ENCODE results near the gene SMIM24.

DNA sequence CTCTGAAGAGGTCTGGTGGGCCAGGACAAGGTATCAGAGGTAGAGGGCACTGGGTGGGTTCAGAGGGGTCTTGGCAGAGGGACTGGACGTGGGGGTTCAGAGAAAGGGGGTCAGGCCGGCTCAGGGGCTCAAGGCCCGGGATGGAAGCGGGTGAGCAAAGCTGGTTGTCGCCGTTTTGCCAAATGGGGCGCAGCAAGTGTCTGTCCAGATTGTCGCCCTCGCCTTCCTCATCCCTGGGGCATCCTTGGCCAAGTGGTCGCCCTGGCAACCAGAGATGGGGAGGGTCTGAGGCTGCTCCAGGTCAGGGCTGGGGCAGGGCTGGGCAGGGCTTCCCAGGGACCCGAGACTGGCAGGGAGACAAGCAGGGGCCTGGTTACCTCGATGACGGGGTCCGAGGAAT, 13.3 kb upstream of the SMIM24 start:
- TF ChIP-seq EZH2 (IDR thresholded peaks at IDR 0.05; ENCODE audit: borderline replicate concordance, insufficient read depth, low read length, poor library complexity, severe bottlenecking): no peak
- TF ChIP-seq, protein P1, sequence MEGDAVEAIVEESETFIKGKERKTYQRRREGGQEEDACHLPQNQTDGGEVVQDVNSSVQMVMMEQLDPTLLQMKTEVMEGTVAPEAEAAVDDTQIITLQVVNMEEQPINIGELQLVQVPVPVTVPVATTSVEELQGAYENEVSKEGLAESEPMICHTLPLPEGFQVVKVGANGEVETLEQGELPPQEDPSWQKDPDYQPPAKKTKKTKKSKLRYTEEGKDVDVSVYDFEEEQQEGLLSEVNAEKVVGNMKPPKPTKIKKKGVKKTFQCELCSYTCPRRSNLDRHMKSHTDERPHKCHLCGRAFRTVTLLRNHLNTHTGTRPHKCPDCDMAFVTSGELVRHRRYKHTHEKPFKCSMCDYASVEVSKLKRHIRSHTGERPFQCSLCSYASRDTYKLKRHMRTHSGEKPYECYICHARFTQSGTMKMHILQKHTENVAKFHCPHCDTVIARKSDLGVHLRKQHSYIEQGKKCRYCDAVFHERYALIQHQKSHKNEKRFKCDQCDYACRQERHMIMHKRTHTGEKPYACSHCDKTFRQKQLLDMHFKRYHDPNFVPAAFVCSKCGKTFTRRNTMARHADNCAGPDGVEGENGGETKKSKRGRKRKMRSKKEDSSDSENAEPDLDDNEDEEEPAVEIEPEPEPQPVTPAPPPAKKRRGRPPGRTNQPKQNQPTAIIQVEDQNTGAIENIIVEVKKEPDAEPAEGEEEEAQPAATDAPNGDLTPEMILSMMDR (IDR thresholded peaks at IDR 0.05; ENCODE audit: poor library complexity, severe bottlenecking): no peak
- no peak for TF ChIP-seq EP300 (conservative IDR thresholded peaks at IDR 0.05; ENCODE audit: poor library complexity, severe bottlenecking)
- no peak for TF ChIP-seq SMC3 (conservative IDR thresholded peaks at IDR 0.05; ENCODE audit: poor library complexity)
- TF ChIP-seq REST (IDR thresholded peaks at IDR 0.05; ENCODE audit: borderline replicate concordance): no peak
- TF ChIP-seq POLR2AphosphoS5 (IDR thresholded peaks at IDR 0.05): no peak
- no peak for TF ChIP-seq RAD21 (conservative IDR thresholded peaks at IDR 0.05)
